ENCODE measurements around the gene RAMP1. TPM values are rescaled to one million over a fixed set of nuclear protein-coding genes. Genes with fewer than 3 reads are reported as not detected.

RAMP1 gene
- total RNA-seq, 1 experiment from 2014 or later: 0.63 TPM

DNA sequence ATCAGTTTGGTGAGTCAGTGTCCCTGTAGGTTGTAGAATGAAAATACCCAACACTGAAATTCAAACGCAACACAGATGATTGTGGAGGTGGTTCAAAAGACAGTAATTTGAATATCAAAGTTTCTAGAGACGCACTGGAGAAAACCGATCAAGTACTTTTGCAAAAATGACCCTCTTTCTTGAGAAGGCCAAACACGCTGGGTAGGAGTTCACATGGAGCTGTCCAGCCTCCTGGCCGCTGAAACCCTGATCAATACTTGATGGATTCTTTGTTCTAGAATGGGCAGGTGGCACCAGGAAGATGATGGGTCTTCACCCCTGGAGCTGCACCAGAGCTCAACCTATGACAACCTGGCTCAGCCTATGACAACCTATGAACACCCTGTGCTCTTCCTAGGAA, 67.7 kb downstream of the RAMP1 start:
- H3K27me3 Mint-ChIP-seq (ENCODE audit: low read depth): peaks cover 14% of the 10 kb centered on the region
- Histone ChIP-seq H4K8ac (replicated peaks; ENCODE audit: insufficient read length, low read depth, low read length) (no peak overlapping the region), H2BK120ac (ENCODE audit: low read depth, low read length, poor library complexity, severe bottlenecking) (no peak overlapping the region), H3K79me2 (ENCODE audit: insufficient read depth, low read length) (no peaks in the 10 kb centered on the region), H2BK12ac (ENCODE audit: insufficient read length, low read depth, low read length) (no peak overlapping the region), H3K4me2 (ENCODE audit: insufficient read depth, insufficient read length, low read length) (no peak overlapping the region), H3K4me1 (ENCODE audit: insufficient read depth, low read length) (no peaks in the 10 kb centered on the region), H4K91ac (ENCODE audit: insufficient read length, low read depth, low read length) (no peak overlapping the region), H2BK20ac (ENCODE audit: low read depth, low read length, poor library complexity, severe bottlenecking) (no peak overlapping the region), H3K23ac (ENCODE audit: insufficient read length, low read depth, low read length) (no peak overlapping the region), H2BK5ac (ENCODE audit: insufficient read length, low read length) (no peak overlapping the region), H3T11ph (ENCODE audit: low read length) (no peak overlapping the region), H2AK5ac (ENCODE audit: insufficient read length, low read length) (no peak overlapping the region), H3K9ac (ENCODE audit: extremely low read depth, insufficient read length, low read length) (no peak overlapping the region), H4K5ac (ENCODE audit: insufficient read length, low read depth, low read length) (no peak overlapping the region), H3K79me1 (ENCODE audit: insufficient read depth, low read depth, low read length, poor library complexity, severe bottlenecking) (no peaks in the 10 kb centered on the region), H3K4ac (ENCODE audit: low read depth, low read length) (no peak overlapping the region), H3K56ac (ENCODE audit: insufficient read length, low read depth, low read length) (no peak overlapping the region), H3K23me2 (ENCODE audit: insufficient read length, low read depth, low read length, poor library complexity, severe bottlenecking) (no peaks in the 10 kb centered on the region), H3K18ac (ENCODE audit: insufficient read length, low read depth, low read length) (no peak overlapping the region), H3K9me3 (ENCODE audit: control insufficient read depth, low read depth, low read length) (no peaks in the 10 kb centered on the region), H4K20me1 (ENCODE audit: control insufficient read depth, insufficient read depth, insufficient read length) (no peaks in the 10 kb centered on the region), H3K14ac (ENCODE audit: insufficient read depth, low read length) (no peak overlapping the region), H3K27me3 (ENCODE audit: insufficient read depth, low read length) (no peaks in the 10 kb centered on the region), H2AFZ (ENCODE audit: low read length) (no peak overlapping the region), H3K27ac (ENCODE audit: insufficient read length, low read depth, low read length) (no peak overlapping the region), H2BK15ac (ENCODE audit: low read depth, low read length) (no peak overlapping the region)
- H3K4me1 Mint-ChIP-seq: peaks cover 4 to 9% of the 10 kb centered on the region in 2 experiments
- H3K36me3 Mint-ChIP-seq (ENCODE audit: insufficient read depth in 1 of 3, low read depth in 3 of 3): peaks cover 0 to 6% (median 6%) of the 10 kb centered on the region in 3 experiments; a peak in 4 of 7 replicates
- DNase-seq: no peak
- no peak for TF ChIP-seq CTCF (conservative IDR thresholded peaks at IDR 0.05)
- H3K27ac Mint-ChIP-seq: no peak overlapping the region
- no peak overlapping the region for H3K4me3 Mint-ChIP-seq
- H3K9me3 Mint-ChIP-seq: peaks cover 9 to 14% of the 10 kb centered on the region in 2 experiments; a peak in 4 of 5 replicates
- WGBS (ENCODE audit: extremely low coverage, insufficient read length, low lambda C conversion rate): no CpG with 5 or more reads among the region's 5 CpGs

Measured in H9 (cell line).